CMK (cell line): ENCODE data around the gene CD248.
"Not testable (repeated sequence)": the region's sequence is repeated elsewhere in the genome, so short reads cannot be mapped to it uniquely, and the experiment has no call there.

Experiments
- DNase-seq: peaks from one replicate; pipeline ENCODE4 v3.0.0-alpha.2; 2010; ENCODE audit warnings: low read depth

The CD248 gene, protein sequence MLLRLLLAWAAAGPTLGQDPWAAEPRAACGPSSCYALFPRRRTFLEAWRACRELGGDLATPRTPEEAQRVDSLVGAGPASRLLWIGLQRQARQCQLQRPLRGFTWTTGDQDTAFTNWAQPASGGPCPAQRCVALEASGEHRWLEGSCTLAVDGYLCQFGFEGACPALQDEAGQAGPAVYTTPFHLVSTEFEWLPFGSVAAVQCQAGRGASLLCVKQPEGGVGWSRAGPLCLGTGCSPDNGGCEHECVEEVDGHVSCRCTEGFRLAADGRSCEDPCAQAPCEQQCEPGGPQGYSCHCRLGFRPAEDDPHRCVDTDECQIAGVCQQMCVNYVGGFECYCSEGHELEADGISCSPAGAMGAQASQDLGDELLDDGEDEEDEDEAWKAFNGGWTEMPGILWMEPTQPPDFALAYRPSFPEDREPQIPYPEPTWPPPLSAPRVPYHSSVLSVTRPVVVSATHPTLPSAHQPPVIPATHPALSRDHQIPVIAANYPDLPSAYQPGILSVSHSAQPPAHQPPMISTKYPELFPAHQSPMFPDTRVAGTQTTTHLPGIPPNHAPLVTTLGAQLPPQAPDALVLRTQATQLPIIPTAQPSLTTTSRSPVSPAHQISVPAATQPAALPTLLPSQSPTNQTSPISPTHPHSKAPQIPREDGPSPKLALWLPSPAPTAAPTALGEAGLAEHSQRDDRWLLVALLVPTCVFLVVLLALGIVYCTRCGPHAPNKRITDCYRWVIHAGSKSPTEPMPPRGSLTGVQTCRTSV

DNA sequence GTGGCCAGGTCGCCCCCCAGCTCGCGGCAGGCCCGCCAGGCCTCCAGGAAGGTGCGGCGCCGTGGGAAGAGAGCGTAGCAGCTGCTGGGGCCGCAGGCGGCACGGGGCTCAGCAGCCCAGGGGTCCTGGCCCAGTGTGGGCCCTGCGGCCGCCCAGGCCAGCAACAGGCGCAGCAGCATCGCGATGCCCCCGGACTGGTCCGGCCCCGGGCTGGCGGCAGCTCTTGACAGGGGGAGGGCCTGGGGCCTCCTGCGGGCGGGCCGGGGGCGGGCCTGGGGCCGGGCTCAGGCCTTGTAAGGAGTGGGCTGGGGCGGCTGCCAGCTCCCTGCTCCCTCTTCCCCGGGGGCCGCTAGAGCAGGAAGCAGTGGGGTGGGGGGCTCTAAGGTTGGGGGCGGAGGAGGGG is at the start of gene CD248:
Gene CD248, minus strand, starts transcription at position 196 of the 403 bp plus-strand sequence. Its CDS starts 17 bp downstream, at position 179.
- DNase-seq = no peak

DNA sequence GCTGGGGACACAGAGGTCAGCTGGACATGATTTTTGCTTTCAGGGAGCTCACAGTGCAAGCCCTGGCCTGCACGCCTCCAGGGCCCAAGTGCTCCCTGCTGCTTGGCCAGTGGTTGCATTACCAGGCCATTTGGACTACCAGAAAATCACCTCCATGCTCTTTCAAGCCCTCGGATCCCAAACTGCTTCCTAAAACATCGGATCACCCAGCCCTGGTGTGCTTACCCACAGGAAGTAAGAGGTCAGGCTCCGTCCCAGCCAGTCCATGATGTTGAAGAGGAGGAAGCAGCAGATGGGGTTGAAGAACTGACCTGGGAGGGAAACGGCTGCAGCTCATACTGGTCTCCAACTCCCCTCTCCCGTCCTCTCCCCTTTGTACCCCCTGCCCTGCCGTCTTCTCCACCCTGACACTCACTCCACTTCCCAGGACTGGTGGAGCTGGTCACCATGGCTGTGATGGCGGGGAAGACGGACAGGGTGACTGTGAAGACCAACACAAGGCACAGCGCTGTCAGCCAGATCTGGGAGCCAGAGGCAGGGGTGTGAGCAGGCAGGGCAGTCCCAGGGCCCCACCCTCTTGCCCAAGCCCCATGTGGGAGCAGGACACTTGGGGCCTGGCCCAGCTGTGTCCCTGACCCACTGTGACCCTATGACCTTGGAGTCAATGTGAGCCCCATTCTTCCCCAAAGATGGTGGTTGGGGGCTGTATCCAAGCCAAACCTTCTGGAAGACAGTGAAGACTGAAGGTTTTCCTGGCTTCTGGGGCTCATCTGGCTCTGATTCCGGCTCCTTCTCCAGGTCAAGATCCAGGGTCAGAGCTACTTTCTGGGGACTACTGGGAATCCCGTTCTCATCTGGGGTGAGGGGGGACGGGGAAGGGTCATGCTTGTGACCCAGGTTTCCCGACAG is 49.1 kb upstream of the CD248 start:
- no peak for DNase-seq

- no peak for DNase-seq
Measured at GRCh38 chr11:66365166-66365565, 48.3 kb upstream of the CD248 start.

DNA sequence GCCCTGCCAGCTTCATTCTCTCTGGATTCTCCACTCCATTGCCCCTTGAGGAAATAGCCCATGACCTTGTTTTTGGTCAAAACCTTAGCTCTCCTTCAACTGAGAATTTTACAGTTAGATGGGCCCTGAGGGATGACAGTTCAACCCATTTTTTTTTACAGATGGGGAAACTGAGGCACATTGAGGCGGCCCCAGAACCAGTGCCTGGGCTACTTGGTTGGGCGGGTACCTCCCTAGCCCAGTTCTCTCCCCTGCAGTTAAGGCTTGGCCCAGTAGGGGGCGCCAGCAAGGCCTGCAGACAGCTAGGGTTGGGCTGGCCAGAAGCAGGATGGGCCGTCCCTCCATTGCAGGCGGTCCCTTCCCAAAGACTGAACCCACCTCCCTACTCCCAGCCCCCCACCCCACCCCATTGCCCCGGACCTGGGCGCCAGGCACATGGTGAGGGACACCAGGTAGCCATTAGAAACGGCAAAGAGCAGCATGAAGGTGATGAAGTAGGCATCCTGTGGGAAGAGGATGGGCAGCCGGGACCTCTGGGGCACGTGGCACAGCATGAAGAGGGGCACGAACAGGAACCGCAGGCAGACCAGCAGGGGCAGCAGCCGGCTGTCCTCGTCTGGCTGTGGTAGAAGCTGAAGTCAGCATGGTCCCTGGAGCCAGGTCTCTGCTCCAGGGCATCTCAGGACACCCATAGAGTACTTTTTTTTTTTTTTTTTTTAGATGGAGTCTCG is 47.1 kb upstream of the CD248 start:
- peak; percentile 66 for DNase-seq

DNA sequence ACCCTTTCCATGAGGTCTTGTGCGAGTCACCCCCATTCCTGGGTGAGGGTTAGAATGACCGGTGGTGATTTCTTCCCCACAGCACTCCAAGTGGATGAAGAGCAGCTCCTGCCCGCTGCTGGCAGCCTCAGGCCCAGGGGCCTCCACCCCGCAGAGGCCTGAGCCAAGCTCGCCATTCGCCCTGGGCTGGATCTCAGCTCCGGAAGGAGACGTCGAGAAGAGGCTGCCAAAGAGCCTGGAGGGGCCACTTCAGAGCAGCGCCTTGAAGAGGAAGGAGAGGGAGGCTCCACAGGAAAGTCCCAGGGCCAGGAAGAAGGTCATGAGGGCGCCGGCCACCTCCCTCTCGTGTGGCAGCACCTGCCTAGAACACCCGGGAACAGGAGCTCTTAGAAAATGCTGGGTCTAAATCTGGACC is 46.4 kb upstream of the CD248 start:
- no peak for DNase-seq

- no peak for DNase-seq
Measured at GRCh38 chr11:66362481-66363147, 45.8 kb upstream of the CD248 start.

GRCh38 chr11:66361502-66361941 is 44.7 kb upstream of the CD248 start:
- DNase-seq = no peak

DNA sequence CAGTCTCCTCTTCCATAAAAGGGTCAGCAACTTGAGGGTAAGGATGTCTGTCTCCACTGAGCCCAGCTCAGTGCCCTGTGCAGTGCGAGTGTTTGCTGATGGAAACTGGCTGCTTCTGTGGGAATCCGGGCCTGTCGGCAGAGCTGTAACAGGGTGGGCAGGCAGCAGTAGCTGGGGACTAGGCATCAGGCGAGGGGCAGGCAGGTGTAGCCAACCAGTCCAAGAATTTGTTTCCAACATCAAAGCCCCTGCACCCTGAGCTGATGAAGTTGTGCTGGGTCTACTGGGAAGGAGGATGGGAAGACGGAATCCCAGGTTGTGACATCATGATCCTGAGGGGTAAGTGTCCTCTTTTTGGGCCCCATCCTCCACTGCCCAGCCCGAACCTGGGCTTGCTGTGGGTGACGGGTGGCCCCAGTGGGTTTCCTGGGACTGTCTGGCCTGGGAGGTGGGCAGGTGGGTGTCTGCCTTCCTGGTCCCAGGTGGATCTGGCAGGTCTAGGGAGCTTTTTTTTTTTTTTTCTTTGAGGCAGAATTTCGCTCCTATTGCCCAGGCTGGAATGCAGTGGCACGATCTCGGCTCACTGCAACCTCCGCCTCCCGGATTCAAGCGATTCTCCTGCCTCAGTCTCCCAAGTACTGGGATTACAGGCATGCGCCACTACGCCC is 43.7 kb upstream of the CD248 start:
- no peak for DNase-seq

- no peak for DNase-seq
Measured at GRCh38 chr11:66359662-66360087, 42.8 kb upstream of the CD248 start.

GRCh38 chr11:66350560-66351235 is 33.9 kb upstream of the CD248 start:
- not testable (repeated sequence) for DNase-seq

GRCh38 chr11:66349084-66349386 is 32.2 kb upstream of the CD248 start:
- no peak for DNase-seq

- no peak for DNase-seq
Measured at GRCh38 chr11:66347425-66348276, 30.8 kb upstream of the CD248 start, which contains the start of gene B4GAT1. Gene B4GAT1 (minus strand): TSS chr11:66347629. CDS start chr11:66347545, 84 bp downstream.

- DNase-seq = no peak
Measured at GRCh38 chr11:66346476-66347424, 29.9 kb upstream of the CD248 start.

DNA sequence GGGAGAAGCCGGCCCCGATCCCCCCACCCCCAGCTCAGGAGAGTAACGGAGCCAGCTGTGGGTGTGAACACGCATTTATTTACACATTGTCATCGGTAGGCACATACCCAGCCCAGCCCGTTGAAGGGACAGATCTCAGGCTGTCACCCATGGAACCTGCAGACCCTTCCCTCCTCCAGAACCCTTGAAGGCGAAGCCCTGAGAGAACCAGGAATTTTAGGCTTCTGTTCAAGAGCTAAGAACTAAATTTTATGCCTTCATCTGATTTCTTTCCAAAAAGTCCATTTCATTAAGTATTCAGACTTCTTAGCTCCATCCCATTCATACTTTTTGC is 28.4 kb upstream of the CD248 start:
- no peak for DNase-seq

GRCh38 chr11:66344550-66345315 is 27.9 kb upstream of the CD248 start, which contains the start of gene BRMS1:
Gene BRMS1 (minus strand): TSS chr11:66345104. CDS start chr11:66342234, 2,870 bp downstream.
- peak; percentile 91 for DNase-seq

GRCh38 chr11:66343176-66343575 is 26.3 kb upstream of the CD248 start:
- no peak for DNase-seq
